Measurements from ENCODE around the gene CLDN15.

- TF ChIP-seq CTCF (IDR thresholded peaks at IDR 0.05) (no peak), POLR2A (IDR thresholded peaks at IDR 0.05) (no peak)
These were observed 32.1 kb upstream of the CLDN15 start for GRCh38 chr7:101269664-101270063.
